Activated CD8-positive, alpha-beta memory T cell treated with anti-CD3 and anti-CD28 coated beads, Interleukin-2, amount 10 ng/mL, durations not matched to agents 7 days and 5 days (primary cell): ENCODE data around the gene DISP3. TPM values are rescaled to one million over a fixed set of nuclear protein-coding genes. Genes with fewer than 3 reads are reported as not detected.
"Not testable (repeated sequence)": the region's sequence is repeated elsewhere in the genome, so short reads cannot be mapped to it uniquely, and the experiment has no call there.

Source experiments
- ATAC-seq: fragments of 150-1000 bp; cut with Tn5 transposase; one replicate; pipeline ENCODE4 v1.10.0; 2021; ENCODE audit warnings: moderate library complexity
- CTCF ChIA-PET: fragments of 350-600 bp; sonication (Branson Sonifier 250); formaldehyde crosslinking; loops from one replicate; lab custom pipeline; 2021; ENCODE audit warnings: antibody characterized with exemption; lab: Charles Lee
- DNase-seq: peaks from one replicate; pipeline ENCODE4 v3.0.0-alpha.2; 2020
- H3K27ac Mint-ChIP-seq: one replicate; pipeline ENCODE4 v1.8.0; 2021; ENCODE audit warnings: mild to moderate bottlenecking, mixed read lengths
- H3K27me3 Mint-ChIP-seq: one replicate; pipeline ENCODE4 v1.8.0; 2021; ENCODE audit warnings: mixed read lengths
- H3K36me3 Mint-ChIP-seq: one replicate; pipeline ENCODE4 v1.8.0; 2021; ENCODE audit warnings: mild to moderate bottlenecking, mixed read lengths
- H3K4me1 Mint-ChIP-seq: one replicate; pipeline ENCODE4 v1.8.0; 2021; ENCODE audit warnings: mixed read lengths
- H3K4me3 Mint-ChIP-seq: one replicate; pipeline ENCODE4 v1.8.0; 2021; ENCODE audit warnings: mild to moderate bottlenecking, moderate library complexity, mixed read lengths
- H3K9me3 Mint-ChIP-seq: one replicate; pipeline ENCODE4 v1.8.0; 2022; ENCODE audit warnings: low read depth, mixed read lengths
- total RNA-seq, 2 experiments: library from RNA; stranded (reverse); gene quantifications; one replicate each; pipeline ENCODE4 v1.2.3, GENCODE V29; 2021

Gene DISP3
- total RNA-seq, 2 experiments from 2014 or later, result 0.35 to 0.54 TPM

GRCh38 chr1:11569954-11570353 lies 91.0 kb downstream of the DISP3 start:
- Mint-ChIP-seq H3K9me3 (no peaks in the 10 kb centered on the region), H3K4me1 (no peaks in the 10 kb centered on the region), H3K27ac (no peak overlapping the region), H3K36me3 (no peaks in the 10 kb centered on the region), H3K4me3 (no peak overlapping the region), H3K27me3 (peaks cover 15% of the 10 kb centered on the region)
- no peak for DNase-seq
- CTCF ChIA-PET, result no interaction called here
- ATAC-seq, result no peak

- H3K4me3 Mint-ChIP-seq, result no peak overlapping the region
- no peaks in the 10 kb centered on the region for H3K9me3 Mint-ChIP-seq
- DNase-seq (no peak), ATAC-seq (no peak)
- H3K27ac Mint-ChIP-seq, result no peak overlapping the region
- H3K36me3 Mint-ChIP-seq, result no peaks in the 10 kb centered on the region
- H3K27me3 Mint-ChIP-seq, result peaks cover 13% of the 10 kb centered on the region
- CTCF ChIA-PET, result no interaction called here
- no peaks in the 10 kb centered on the region for H3K4me1 Mint-ChIP-seq
Observed at GRCh38 chr1:11570821-11571380, 91.9 kb downstream of the DISP3 start.

DNA sequence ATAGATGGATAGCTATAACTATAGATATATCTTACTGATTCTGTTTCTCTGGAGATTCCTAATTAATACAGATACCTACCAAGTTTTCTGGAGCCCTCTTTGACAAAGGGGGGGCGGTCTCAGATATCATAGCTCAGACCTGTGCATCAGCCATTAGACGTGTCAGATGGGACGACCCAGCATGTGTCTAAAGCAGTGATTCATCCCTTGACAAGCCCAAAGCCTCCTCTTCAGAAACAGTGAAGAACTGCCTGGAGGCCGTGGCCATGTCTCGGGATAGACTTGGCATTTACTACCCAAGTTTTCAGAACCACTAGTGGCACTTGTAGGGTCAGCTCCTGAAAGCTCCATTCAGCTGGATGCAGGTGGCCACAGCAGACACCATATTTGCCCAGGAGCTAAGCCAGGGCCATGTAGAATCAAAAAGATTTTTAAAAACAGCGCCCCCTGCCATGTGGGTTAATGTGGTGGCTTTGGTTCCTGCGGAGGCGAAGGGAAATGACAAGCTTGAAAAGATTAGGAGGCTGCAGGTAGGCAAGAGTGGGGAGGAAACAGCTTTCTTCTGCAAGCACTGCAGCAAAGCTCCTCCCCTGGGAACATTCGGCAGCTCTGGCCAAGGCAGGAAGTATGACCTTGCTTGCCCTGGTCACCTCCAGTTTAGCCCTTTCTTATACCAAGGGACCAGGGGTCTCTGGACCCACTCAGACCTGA lies 93.1 kb downstream of the DISP3 start:
- CTCF ChIA-PET, result interaction anchor here (0.6 kb wide), 1 partner anchor 333 kb away, joined by 3 read pairs; no protein-coding TSS in a partner anchor
- Mint-ChIP-seq H3K27me3 (peaks cover 8% of the 10 kb centered on the region), H3K4me3 (no peak overlapping the region), H3K4me1 (no peaks in the 10 kb centered on the region), H3K9me3 (no peaks in the 10 kb centered on the region), H3K27ac (no peak overlapping the region), H3K36me3 (no peaks in the 10 kb centered on the region)
- no peak for ATAC-seq
- no peak for DNase-seq

- Mint-ChIP-seq H3K4me3 (no peak overlapping the region), H3K9me3 (no peaks in the 10 kb centered on the region), H3K36me3 (no peaks in the 10 kb centered on the region), H3K27ac (no peak overlapping the region), H3K27me3 (peaks cover 8% of the 10 kb centered on the region), H3K4me1 (no peaks in the 10 kb centered on the region)
- DNase-seq (no peak), ATAC-seq (no peak)
- CTCF ChIA-PET, result no interaction called here
Observed at GRCh38 chr1:11573116-11573692, 94.2 kb downstream of the DISP3 start.

DNA sequence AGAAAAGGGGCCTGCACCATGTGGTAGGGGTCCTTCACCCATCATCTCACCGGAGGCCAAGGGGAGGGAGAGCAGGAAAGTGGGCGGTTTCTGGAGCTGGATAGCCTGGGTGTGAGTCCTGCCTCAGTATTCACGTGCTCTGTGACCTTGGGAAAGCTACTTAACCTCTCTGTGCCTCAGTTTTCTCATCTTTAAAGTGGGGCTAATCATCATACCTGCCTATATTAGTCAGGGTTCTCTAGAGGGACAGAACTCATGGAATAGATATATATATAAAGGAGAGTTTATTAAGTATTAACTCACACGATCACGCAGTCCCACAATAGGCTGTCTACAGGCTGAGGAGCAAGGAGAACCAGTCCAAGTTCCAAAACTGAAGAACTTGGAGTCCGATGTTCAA lies 96.6 kb downstream of the DISP3 start:
- Mint-ChIP-seq H3K27ac (no peak overlapping the region), H3K9me3 (no peaks in the 10 kb centered on the region), H3K36me3 (no peaks in the 10 kb centered on the region), H3K4me3 (no peak overlapping the region), H3K4me1 (no peaks in the 10 kb centered on the region), H3K27me3 (peaks cover 11% of the 10 kb centered on the region)
- ATAC-seq (no peak), DNase-seq (no peak)
- CTCF ChIA-PET, result no interaction called here

DNA sequence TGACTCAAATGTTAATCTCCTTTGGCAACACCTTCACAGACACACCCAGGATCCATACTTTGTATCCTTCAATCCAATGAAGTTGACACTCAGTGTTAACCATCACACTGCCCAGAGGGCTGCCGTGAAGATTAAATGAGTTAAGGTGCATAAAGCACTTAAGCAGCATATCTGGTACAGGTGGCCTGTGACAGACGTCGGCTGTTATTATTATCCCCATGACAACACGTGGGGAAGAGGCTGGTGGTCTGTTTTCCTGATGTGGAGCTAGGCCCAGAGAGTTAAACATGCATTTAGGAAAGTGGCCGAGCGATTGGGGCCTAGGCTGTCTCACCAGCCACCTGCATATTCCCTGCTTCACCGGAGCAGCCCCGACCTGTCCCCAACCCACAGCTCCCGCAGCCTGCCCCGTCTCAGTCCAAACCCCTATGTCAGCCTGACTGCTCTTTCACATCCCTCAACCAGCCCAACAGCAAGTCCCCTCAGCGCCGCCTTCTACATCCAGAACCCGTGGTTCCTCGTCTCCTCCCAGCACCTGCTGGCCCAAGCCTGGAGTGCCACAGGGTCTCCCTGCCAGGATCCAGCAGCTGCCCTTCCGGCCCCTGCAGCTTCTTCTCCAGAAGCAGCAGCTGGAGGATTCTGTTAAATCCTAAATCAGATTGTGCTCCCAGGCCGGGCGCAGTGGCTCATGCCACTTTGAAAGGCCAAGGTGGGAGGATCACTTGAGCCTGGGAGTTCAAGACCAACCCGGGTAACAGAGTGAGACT lies 97.3 kb downstream of the DISP3 start:
- CTCF ChIA-PET, result no interaction called here
- no peaks in the 10 kb centered on the region for H3K9me3 Mint-ChIP-seq
- H3K27ac Mint-ChIP-seq, result no peak overlapping the region
- no peaks in the 10 kb centered on the region for H3K36me3 Mint-ChIP-seq
- no peak overlapping the region for H3K4me3 Mint-ChIP-seq
- ATAC-seq, result no peak
- no peak for DNase-seq
- H3K4me1 Mint-ChIP-seq, result no peaks in the 10 kb centered on the region
- H3K27me3 Mint-ChIP-seq, result peaks cover 11% of the 10 kb centered on the region

DNA sequence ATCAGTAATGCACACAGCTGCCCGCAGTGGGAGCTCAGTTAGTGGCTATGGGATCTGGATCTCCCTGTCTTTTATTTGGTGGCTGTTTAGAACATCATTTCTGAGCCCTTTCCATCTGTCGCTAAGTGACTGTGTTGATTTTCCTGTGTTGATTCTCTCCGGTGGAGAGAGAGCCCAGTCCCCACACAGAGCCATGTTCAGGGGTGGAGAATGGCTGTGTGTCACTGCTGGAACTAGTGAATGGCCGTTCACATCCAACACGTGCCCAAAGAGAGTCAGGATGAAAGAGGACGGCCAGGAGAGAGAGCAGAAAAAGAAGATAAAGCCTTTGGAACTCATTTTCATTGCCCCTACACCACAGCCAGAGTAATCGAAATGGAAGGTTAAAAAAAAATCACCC lies 99.0 kb downstream of the DISP3 start:
- H3K4me1 Mint-ChIP-seq, result no peaks in the 10 kb centered on the region

GRCh38 chr1:11579506-11579905 lies 100.6 kb downstream of the DISP3 start:
- ATAC-seq, result no peak
- no peaks in the 10 kb centered on the region for H3K4me1 Mint-ChIP-seq
- CTCF ChIA-PET, result no interaction called here
- no peak overlapping the region for H3K27ac Mint-ChIP-seq
- DNase-seq, result no peak
- no peaks in the 10 kb centered on the region for H3K9me3 Mint-ChIP-seq
- peaks cover 21% of the 10 kb centered on the region for H3K27me3 Mint-ChIP-seq
- H3K4me3 Mint-ChIP-seq, result no peak overlapping the region
- no peaks in the 10 kb centered on the region for H3K36me3 Mint-ChIP-seq

More for the DNA sequence above, 99.0 kb downstream of the DISP3 start:
- ATAC-seq (no peak), DNase-seq (no peak)
- Mint-ChIP-seq H3K9me3 (no peaks in the 10 kb centered on the region), H3K36me3 (no peaks in the 10 kb centered on the region), H3K27me3 (peaks cover 16% of the 10 kb centered on the region), H3K27ac (no peak overlapping the region), H3K4me3 (no peak overlapping the region)
- CTCF ChIA-PET, result no interaction called here

DNA sequence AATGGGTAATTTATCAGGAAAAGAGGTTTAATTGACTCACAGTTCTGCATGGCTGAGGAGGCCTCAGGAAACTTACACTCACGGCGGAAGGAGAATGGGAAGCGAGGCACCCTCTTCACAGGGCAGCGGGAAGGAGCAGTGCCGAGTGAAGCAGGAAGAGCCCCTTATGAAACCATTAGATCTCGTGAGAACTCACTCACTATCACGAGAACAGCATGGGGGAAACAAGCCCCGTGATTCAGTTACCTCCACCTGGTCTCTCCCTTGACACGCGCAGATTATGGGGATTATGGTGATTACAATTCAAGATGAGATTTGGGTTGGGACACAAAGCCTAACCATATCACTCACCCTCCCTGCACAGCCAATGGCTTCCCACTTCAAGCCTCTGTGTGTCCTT lies 101.1 kb downstream of the DISP3 start:
- H3K9me3 Mint-ChIP-seq, H3K4me3 Mint-ChIP-seq, CTCF ChIA-PET, H3K36me3 Mint-ChIP-seq, DNase-seq, H3K27ac Mint-ChIP-seq, H3K4me1 Mint-ChIP-seq, ATAC-seq: not testable (repeated sequence)
- peaks cover 22% of the 10 kb centered on the region for H3K27me3 Mint-ChIP-seq

DNA sequence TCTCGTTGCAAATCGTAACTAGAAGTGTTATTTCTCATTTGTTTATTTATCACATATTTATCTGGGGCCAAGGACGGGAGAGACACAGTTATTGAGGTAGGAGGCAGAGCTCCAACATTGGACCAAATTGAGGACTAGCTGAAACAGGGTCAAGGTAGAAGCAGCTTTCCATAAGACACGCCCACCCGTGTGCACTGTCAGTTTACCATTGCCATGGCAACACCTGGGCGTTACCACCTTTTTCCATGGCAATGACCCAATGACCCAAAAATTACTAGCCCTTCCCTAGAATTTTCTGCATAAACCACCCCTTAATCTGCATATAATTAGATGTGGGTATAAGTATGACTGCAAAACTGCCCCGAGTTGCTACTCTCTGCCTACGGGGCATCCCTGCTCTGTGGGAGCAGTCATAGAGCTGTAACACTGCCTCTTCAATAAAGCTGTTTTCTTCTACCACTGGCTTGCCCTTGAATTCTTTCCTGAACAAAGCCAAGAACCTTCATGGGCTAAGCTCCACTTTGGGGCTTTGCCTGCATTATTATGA lies 102.6 kb downstream of the DISP3 start:
- Mint-ChIP-seq H3K27me3 (peaks cover 28% of the 10 kb centered on the region), H3K4me3 (no peak overlapping the region), H3K36me3 (no peaks in the 10 kb centered on the region), H3K4me1 (no peaks in the 10 kb centered on the region), H3K27ac (no peak overlapping the region), H3K9me3 (no peaks in the 10 kb centered on the region)
- ATAC-seq (no peak), DNase-seq (no peak)
- CTCF ChIA-PET, result interaction anchor here (0.5 kb wide), 1 partner anchor 1079 kb away, joined by 3 read pairs; no protein-coding TSS in a partner anchor

GRCh38 chr1:11585389-11585788 lies 106.4 kb downstream of the DISP3 start:
- no peaks in the 10 kb centered on the region for H3K4me1 Mint-ChIP-seq
- H3K27me3 Mint-ChIP-seq, result peaks cover 33% of the 10 kb centered on the region
- H3K36me3 Mint-ChIP-seq, result no peaks in the 10 kb centered on the region
- no peak for ATAC-seq
- CTCF ChIA-PET, result no interaction called here
- H3K27ac Mint-ChIP-seq, result no peak overlapping the region
- no peak overlapping the region for H3K4me3 Mint-ChIP-seq
- no peak for DNase-seq
- H3K9me3 Mint-ChIP-seq, result no peaks in the 10 kb centered on the region
